Measurements from ENCODE around the gene RBCK1. TPM values are rescaled to one million over a fixed set of nuclear protein-coding genes. Genes with fewer than 3 reads are reported as not detected.

Gene RBCK1
- total and polyA plus RNA-seq, 9 of the 15 experiments (the other 6 are each of a cell fraction or from before 2014, with no cell fraction given): 5.9 to 59.3 (median 26.5) TPM

DNA sequence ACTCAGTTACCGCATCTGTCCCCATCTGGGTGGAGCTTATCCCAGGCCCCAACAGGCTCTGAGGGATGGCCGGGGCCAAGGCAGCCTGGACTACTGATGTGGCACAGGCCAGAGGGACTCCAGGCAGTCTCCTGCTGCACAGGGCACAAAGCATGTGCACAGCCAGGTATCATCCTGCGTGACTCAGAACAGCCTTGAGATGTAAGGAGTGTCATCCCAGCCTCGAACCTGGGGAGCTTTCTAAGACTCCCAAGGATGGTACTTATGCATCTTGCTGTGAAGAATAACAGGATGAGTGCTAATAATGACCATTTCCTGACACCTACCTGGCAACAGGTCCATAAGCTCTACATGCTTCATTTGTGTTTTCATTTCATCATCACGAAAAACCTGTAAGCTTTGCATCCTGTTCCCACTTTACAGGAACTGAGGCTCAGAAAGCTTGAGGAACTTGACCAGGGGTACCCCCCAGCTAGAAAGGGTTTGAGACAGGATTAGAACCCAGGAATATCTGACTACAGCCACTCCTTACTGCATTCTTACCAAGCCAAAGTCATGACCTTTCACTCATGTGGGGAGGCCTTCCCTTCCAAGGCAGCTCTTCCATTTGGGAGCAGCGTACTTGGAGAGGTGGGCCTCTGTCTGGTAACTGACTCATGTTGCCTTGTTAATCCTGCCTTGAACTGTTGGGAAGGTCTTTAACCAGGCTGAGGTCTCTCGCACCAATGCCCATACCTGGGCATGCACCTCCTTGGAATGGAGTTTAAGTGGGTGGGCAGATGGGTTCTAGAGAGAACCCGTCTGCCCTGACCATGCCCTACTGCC is 25.6 kb upstream of the RBCK1 start:
- Histone ChIP-seq H4K20me1 (replicated peaks; ENCODE audit: control insufficient read depth, insufficient read depth, low read length) (peaks cover 11% of the 10 kb centered on the region), H3K9ac (ENCODE audit: insufficient read depth in 1 of 2, low read depth in 2 of 2, low read length in 2 of 2) (peak overlapping the region; percentile 86 to 96; a peak in 3 of 4 replicates), H3K4me2 (ENCODE audit: insufficient read depth, low read length) (peak overlapping the region; percentile 94), H3K79me2 (ENCODE audit: control insufficient read depth, insufficient read depth, low read length) (peaks cover 84% of the 10 kb centered on the region), H3K27ac (ENCODE audit: extremely low read depth, low read depth, low read length) (peak overlapping the region; percentile 96), H2AFZ (ENCODE audit: low read depth, low read length) (no peak overlapping the region), H3K4me1 (replicated peaks in 1 of 2; ENCODE audit: control insufficient read depth in 2 of 2, insufficient read depth in 2 of 2, low read length in 2 of 2) (peaks cover 25% of the 10 kb centered on the region in 2 experiments; a peak in 4 of 5 replicates), H3K27me3 (ENCODE audit: control insufficient read depth in 2 of 2, insufficient read depth in 2 of 2, low read length in 2 of 2) (no peaks in the 10 kb centered on the region), H3K4me3 (peak overlapping the region; percentile 93), H3K36me3 (ENCODE audit: control insufficient read depth, insufficient read depth, low read length) (peaks cover 42% of the 10 kb centered on the region), H3K9me1 (ENCODE audit: control insufficient read depth, insufficient read depth, low read length) (no peaks in the 10 kb centered on the region), H3K9me3 (replicated peaks; ENCODE audit: control insufficient read depth, insufficient read depth, low read depth, low read length) (no peaks in the 10 kb centered on the region)
- POLR2A ChIA-PET: interaction anchor here (0.6 to 9.2 kb wide), 14 partner anchors 8 to 161 kb away, joined by 3 to 100 read pairs (median 6); partner anchors contain the start of genes CSNK2A1 and TBC1D20
- intact Hi-C loops (cut with micrococcal nuclease): no loop called here
- DNase-seq (ENCODE audit: extremely low read depth in 1 of 4, low spot score in 3 of 4): peak in 1 of 4 experiments; percentile 30
- WGBS (ENCODE audit: insufficient coverage, low coverage, missing lambda C conversion rate): 28% methylated on average over 7 of the region's 8 CpGs
- TSS peak; percentile 40 for BruUV-seq (replicated peaks)
- CTCF ChIA-PET (ENCODE audit: low intra/inter-chr PET ratio): no interaction called here
- ATAC-seq: peak; percentile 43
- in situ Hi-C loops (cut with MboI): no loop called here
- FAIRE-seq: no peak
- TF ChIP-seq NRF1 (conservative IDR thresholded peaks at IDR 0.05 in 1 of 2, IDR thresholded peaks at IDR 0.05 in 1 of 2) (peak in 1 of 2 experiments; percentile 43), ILK (tag; IDR thresholded peaks at IDR 0.05; ENCODE audit: borderline replicate concordance, low read depth) (no peak), SMAD1 (IDR thresholded peaks at IDR 0.05; ENCODE audit: low read depth, low read length, partially characterized antibody) (peak; percentile 12), CTBP1 (IDR thresholded peaks at IDR 0.05; ENCODE audit: borderline replicate concordance) (0 out of 2 replicates have a peak, but pooled peaks have one; percentile 9), ZNF79 (CRISPR knock-in tag; IDR thresholded peaks at IDR 0.05; ENCODE audit: low read depth) (no peak), KLF13 (tag; IDR thresholded peaks at IDR 0.05; ENCODE audit: borderline replicate concordance, low read depth) (0 out of 2 replicates have a peak, but pooled peaks have one; percentile 15), ARNT (IDR thresholded peaks at IDR 0.05) (0 out of 4 replicates have a peak, but pooled peaks of 1 of the 2 experiments have one; percentile 20), NR2C1 (IDR thresholded peaks at IDR 0.05) (no peak), NR2C1 (tag; IDR thresholded peaks at IDR 0.05) (0 out of 2 replicates have a peak, but pooled peaks have one; percentile 7), RHOXF2B (CRISPR knock-in tag; conservative IDR thresholded peaks at IDR 0.05) (0 out of 2 replicates have a peak, but pooled peaks have one; percentile 59), POLR2B (IDR thresholded peaks at IDR 0.05; ENCODE audit: low read depth, partially characterized antibody) (peak; percentile 48), FIP1L1 (IDR thresholded peaks at IDR 0.05; ENCODE audit: low read depth, low read length, poor library complexity, severe bottlenecking) (no peak), FOXP1 (CRISPR knock-in tag; IDR thresholded peaks at IDR 0.05) (0 out of 2 replicates have a peak, but pooled peaks have one; percentile 12), ZNF3 (CRISPR knock-in tag; IDR thresholded peaks at IDR 0.05) (0 out of 2 replicates have a peak, but pooled peaks have one; percentile 42), NCOR1 (IDR thresholded peaks at IDR 0.05) (no peak)
- TF ChIP-seq, protein P1, sequence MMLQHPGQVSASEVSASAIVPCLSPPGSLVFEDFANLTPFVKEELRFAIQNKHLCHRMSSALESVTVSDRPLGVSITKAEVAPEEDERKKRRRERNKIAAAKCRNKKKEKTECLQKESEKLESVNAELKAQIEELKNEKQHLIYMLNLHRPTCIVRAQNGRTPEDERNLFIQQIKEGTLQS (IDR thresholded peaks at IDR 0.05): 0 out of 2 replicates have a peak, but pooled peaks have one; percentile 26
- TF ChIP-seq, protein P1 (CRISPR knock-in tag; conservative IDR thresholded peaks at IDR 0.05): no peak
- TF ChIP-seq, protein P2, sequence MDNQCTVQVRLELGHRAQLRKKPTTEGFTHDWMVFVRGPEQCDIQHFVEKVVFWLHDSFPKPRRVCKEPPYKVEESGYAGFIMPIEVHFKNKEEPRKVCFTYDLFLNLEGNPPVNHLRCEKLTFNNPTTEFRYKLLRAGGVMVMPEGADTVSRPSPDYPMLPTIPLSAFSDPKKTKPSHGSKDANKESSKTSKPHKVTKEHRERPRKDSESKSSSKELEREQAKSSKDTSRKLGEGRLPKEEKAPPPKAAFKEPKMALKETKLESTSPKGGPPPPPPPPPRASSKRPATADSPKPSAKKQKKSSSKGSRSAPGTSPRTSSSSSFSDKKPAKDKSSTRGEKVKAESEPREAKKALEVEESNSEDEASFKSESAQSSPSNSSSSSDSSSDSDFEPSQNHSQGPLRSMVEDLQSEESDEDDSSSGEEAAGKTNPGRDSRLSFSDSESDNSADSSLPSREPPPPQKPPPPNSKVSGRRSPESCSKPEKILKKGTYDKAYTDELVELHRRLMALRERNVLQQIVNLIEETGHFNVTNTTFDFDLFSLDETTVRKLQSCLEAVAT (IDR thresholded peaks at IDR 0.05): peak; percentile 52 to 67; a peak in 3 of 4 replicates
- TF ChIP-seq, protein P3, sequence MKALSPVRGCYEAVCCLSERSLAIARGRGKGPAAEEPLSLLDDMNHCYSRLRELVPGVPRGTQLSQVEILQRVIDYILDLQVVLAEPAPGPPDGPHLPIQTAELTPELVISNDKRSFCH (CRISPR knock-in tag; IDR thresholded peaks at IDR 0.05): no peak
- TF ChIP-seq, protein P3 (tag; IDR thresholded peaks at IDR 0.05): peak; percentile 22; the same call in 1 of the 2 replicates
